ENCODE data around the gene PPARG.

Gene PPARG

DNA sequence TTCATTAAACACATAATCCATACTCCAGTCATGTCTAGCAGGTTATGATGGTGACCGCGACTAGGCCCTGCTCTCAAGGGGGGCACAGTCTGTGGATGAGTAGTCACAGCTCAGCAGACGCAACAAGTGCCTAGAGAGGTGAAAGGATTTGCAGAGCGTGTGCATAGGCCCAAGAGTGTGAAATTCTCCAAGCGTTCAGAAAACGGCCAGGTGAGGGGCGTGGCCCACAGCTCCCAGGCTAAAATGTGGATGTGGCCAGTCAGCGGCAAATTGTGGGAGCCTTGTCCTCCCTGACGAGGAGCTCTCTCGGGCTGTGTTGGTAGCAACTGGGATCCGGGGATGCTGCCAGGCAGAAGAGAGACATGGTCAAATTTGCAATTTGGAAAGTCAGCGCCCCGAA is 149.0 kb downstream of the PPARG start:
- DNase-seq, result no peak
- H3K4me3 ChIP-seq (ENCODE audit: low read depth, low read length), result no peak overlapping the region
- TF ChIP-seq, protein P1, sequence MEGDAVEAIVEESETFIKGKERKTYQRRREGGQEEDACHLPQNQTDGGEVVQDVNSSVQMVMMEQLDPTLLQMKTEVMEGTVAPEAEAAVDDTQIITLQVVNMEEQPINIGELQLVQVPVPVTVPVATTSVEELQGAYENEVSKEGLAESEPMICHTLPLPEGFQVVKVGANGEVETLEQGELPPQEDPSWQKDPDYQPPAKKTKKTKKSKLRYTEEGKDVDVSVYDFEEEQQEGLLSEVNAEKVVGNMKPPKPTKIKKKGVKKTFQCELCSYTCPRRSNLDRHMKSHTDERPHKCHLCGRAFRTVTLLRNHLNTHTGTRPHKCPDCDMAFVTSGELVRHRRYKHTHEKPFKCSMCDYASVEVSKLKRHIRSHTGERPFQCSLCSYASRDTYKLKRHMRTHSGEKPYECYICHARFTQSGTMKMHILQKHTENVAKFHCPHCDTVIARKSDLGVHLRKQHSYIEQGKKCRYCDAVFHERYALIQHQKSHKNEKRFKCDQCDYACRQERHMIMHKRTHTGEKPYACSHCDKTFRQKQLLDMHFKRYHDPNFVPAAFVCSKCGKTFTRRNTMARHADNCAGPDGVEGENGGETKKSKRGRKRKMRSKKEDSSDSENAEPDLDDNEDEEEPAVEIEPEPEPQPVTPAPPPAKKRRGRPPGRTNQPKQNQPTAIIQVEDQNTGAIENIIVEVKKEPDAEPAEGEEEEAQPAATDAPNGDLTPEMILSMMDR (IDR thresholded peaks at IDR 0.05; ENCODE audit: low read depth, low read length), result no peak
- H3K27ac ChIP-seq, result no peak overlapping the region
- no peaks in the 10 kb centered on the region for H3K27me3 ChIP-seq (ENCODE audit: insufficient read depth, low read depth, severe bottlenecking)
- H3K36me3 ChIP-seq, result no peaks in the 10 kb centered on the region
- no peaks in the 10 kb centered on the region for H3K9me3 ChIP-seq (ENCODE audit: severe bottlenecking)

DNA sequence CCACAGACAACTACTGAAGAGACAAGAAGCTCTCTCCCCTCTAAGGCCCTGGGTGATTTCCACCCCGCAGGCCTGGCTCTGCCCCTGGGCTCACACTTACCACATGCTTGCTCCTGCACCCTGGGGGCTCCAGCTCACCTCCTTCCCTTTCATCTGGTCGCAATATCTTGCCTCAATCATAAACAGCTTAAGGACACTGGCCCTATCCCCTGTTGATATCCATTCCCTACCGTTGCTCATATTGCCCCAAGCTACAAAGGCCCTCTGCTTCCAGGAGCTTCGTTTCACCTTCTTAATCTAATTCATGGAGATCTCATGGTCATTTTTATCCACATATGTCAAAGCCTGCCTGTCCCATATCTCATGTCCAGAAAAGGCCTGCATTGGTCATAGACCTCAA is 149.4 kb downstream of the PPARG start:
- H3K36me3 ChIP-seq, result no peaks in the 10 kb centered on the region
- H3K9me3 ChIP-seq (ENCODE audit: severe bottlenecking), result no peaks in the 10 kb centered on the region
- no peaks in the 10 kb centered on the region for H3K27me3 ChIP-seq (ENCODE audit: insufficient read depth, low read depth, severe bottlenecking)
- TF ChIP-seq, protein P1 (IDR thresholded peaks at IDR 0.05; ENCODE audit: low read depth, low read length), result no peak
- H3K27ac ChIP-seq, result no peak overlapping the region
- H3K4me3 ChIP-seq (ENCODE audit: low read depth, low read length), result no peak overlapping the region
- no peak for DNase-seq

DNA sequence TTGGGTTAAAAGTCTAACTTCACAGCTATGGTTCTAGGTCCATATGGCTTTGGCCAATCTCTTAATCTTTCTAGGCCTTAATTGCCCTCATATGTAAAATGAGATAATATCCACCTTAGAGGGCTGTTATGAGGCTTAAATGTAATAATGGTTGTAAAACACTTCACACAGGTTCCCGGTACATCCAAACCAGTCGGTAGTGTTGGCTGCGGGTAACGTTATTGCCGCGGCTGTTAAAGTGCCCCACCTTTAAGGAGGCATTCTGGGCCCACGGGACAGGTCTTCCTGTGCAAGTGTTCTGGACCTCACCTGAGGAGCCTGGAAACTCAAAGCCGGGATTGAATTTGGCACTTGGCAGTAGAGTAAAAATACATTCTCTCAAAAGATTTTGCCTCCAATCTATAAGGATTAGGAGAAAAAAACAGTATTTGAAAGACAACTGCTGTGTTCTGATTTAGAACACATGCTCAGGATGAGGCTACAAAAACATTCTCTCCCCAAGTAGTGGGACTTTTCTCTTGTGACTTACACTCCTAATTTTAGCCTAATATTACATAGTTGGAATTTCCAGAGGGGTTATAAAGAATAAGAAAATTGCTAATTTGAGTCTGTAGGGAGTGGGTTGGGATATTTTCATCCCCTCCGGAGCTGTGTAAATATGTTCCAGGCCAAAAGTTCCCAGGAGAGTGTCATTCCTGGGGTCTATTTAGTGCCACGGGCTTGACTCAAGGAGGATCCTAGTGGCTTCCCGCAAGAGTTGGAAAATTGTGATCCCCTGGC is 150.5 kb downstream of the PPARG start:
- H3K27ac ChIP-seq, result no peak overlapping the region
- H3K9me3 ChIP-seq (ENCODE audit: severe bottlenecking), result no peaks in the 10 kb centered on the region
- DNase-seq, result no peak
- TF ChIP-seq, protein P1 (IDR thresholded peaks at IDR 0.05; ENCODE audit: low read depth, low read length), result no peak
- H3K36me3 ChIP-seq, result no peaks in the 10 kb centered on the region
- H3K4me3 ChIP-seq (ENCODE audit: low read depth, low read length), result no peak overlapping the region
- H3K27me3 ChIP-seq (ENCODE audit: insufficient read depth, low read depth, severe bottlenecking), result no peaks in the 10 kb centered on the region

DNA sequence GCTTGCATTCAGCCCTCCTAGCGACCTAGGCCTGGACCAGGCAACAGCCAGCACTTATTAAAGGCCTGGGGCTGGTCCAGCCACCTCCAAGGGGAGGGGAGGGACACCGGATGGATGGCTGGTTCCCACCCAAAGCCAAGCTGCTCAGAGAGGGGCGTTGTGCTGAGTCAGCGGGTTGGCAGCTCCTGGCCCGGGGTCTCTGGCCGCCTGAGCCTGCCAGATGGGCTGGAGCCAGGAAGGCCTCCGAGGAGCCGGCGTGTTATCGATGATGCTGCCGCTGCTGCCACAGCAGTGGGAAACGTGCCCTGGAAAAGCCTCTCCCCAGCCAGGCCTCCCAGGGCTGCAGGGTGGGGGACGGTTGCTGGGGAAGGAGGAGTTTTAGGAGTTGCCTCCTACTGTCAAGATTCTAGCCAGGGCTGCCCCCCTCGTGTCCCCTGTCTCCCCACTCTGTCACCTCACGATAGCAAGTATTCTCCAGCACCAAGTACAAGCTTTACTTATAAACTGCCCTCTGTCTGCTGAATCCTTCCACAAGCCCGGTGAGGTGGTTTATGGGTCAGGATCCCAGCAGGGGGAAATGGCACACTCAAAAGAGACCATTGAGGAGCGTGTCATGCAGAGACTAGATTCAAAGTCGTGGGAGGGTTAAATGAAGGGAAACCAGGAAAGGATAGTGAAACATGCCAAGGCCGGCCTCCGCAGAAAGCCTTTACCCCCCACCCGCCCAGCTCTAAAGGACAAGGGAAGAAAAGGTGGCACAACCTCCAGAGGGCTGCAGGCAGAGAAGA is 152.3 kb downstream of the PPARG start:
- no peak overlapping the region for H3K4me3 ChIP-seq (ENCODE audit: low read depth, low read length)
- H3K27me3 ChIP-seq (ENCODE audit: insufficient read depth, low read depth, severe bottlenecking), result no peaks in the 10 kb centered on the region
- H3K27ac ChIP-seq, result no peak overlapping the region
- no peaks in the 10 kb centered on the region for H3K9me3 ChIP-seq (ENCODE audit: severe bottlenecking)
- H3K36me3 ChIP-seq, result no peaks in the 10 kb centered on the region
- DNase-seq, result no peak
- TF ChIP-seq, protein P1 (IDR thresholded peaks at IDR 0.05; ENCODE audit: low read depth, low read length), result no peak

DNA sequence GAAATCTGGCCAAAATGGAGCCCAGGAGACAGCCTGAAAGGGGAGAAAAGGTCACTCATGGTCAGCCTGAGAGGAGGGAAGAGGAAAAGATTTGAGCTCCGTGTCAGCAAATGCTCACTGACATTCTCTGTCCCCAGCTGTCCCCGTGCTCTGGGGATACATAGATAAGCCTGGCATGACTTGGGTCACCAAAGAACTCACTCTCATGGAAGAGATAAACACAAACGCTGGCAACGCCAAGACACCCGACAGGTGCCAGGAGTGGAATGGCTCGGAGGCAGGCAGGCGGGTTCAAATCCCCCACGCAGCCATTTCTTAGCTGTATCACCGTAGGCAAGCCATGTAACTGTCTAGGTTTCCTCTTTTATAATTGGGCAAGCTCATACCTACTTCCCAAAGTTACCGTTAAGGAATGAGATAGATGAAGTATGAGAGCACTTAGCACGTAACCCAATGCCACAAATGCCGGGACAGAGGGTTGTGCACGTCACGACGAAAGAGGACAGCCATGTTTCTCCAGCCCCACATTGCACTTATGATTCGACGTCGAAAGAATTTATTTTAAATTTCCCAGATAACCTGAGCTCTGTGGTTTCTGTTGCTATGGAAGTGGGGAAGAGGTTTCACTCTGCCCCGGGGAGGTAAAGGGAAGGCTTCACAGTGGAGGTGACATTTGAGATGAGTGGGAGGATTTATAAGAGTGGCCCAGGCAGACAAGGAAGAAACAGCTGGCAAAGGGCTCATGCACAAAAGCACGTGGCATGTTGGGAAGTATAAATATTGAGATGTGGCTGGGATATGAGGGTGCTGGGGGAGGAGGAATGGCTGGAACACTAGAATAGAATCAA is 154.0 kb downstream of the PPARG start:
- H3K4me3 ChIP-seq (ENCODE audit: low read depth, low read length), result no peak overlapping the region
- no peaks in the 10 kb centered on the region for H3K9me3 ChIP-seq (ENCODE audit: severe bottlenecking)
- H3K27me3 ChIP-seq (ENCODE audit: insufficient read depth, low read depth, severe bottlenecking), result no peaks in the 10 kb centered on the region
- TF ChIP-seq, protein P1 (IDR thresholded peaks at IDR 0.05; ENCODE audit: low read depth, low read length), result no peak
- no peak overlapping the region for H3K27ac ChIP-seq
- DNase-seq, result no peak
- no peaks in the 10 kb centered on the region for H3K36me3 ChIP-seq

Measured in WERI-Rb-1 (cell line).